Skin epidermis (tissue), 12 donors: ENCODE results near the gene C2CD2.
A peak's percentile ranks its signal among the peaks of the same experiment; 100 is the strongest.

Experiments
- H3K27ac ChIP-seq, 21 experiments: fragments of 200-600 bp; sonication (generic) in 11 of 21; one replicate each; pipeline ENCODE4 v1.5.0; 2020; ENCODE audit warnings: mild to moderate bottlenecking in 3 of 21, inconsistent platforms in 2 of 21, moderate library complexity in 2 of 21
- H3K4me3 ChIP-seq, 7 experiments: fragments of 200-600 bp; sonication (generic) in 2 of 7; one replicate each; pipeline ENCODE4 v1.5.0; 2020; ENCODE audit warnings: inconsistent platforms in 2 of 7, mild to moderate bottlenecking in 2 of 7, moderate library complexity in 1 of 7

The C2CD2 gene

GRCh38 chr21:41877901-41878830, 75.7 kb downstream of the C2CD2 start:
- Histone ChIP-seq H3K4me3 (peak overlapping the region; percentile 54 to 86 (median 71)), H3K27ac (peak overlapping the region; percentile 43 to 92 (median 78))

GRCh38 chr21:41876928-41877652, 76.7 kb downstream of the C2CD2 start:
- Histone ChIP-seq H3K4me3 (no peak overlapping the region), H3K27ac (peak overlapping the region in 2 of 21 experiments; percentile 25 to 92)

- Histone ChIP-seq H3K4me3 (no peak overlapping the region), H3K27ac (no peak overlapping the region)
Measured at GRCh38 chr21:41876396-41876795, 77.4 kb downstream of the C2CD2 start.

- no peak overlapping the region for H3K4me3 ChIP-seq
Measured at GRCh38 chr21:41875086-41875485, 78.7 kb downstream of the C2CD2 start.

GRCh38 chr21:41874611-41875010, 79.2 kb downstream of the C2CD2 start:
- Histone ChIP-seq H3K27ac (no peak overlapping the region), H3K4me3 (no peak overlapping the region)

More at GRCh38 chr21:41875086-41875485, 78.7 kb downstream of the C2CD2 start:
- H3K27ac ChIP-seq, result no peak overlapping the region

- Histone ChIP-seq H3K27ac (no peak overlapping the region), H3K4me3 (no peak overlapping the region)
Measured at GRCh38 chr21:41873426-41873825, 80.4 kb downstream of the C2CD2 start.

GRCh38 chr21:41873005-41873404, 80.8 kb downstream of the C2CD2 start:
- H3K4me3 ChIP-seq, result no peak overlapping the region

GRCh38 chr21:41871293-41872030, 82.4 kb downstream of the C2CD2 start:
- H3K4me3 ChIP-seq, result no peak overlapping the region
- H3K27ac ChIP-seq, result peak overlapping the region in 1 of 21 experiments; percentile 40

More at GRCh38 chr21:41873005-41873404, 80.8 kb downstream of the C2CD2 start:
- H3K27ac ChIP-seq, result no peak overlapping the region

GRCh38 chr21:41869771-41870170, 84.0 kb downstream of the C2CD2 start:
- Histone ChIP-seq H3K27ac (no peak overlapping the region), H3K4me3 (no peak overlapping the region)

- H3K4me3 ChIP-seq, result no peak overlapping the region
- no peak overlapping the region for H3K27ac ChIP-seq
Measured at GRCh38 chr21:41868062-41868710, 85.6 kb downstream of the C2CD2 start.

- Histone ChIP-seq H3K27ac (no peak overlapping the region), H3K4me3 (no peak overlapping the region)
Measured at GRCh38 chr21:41867313-41867712, 86.5 kb downstream of the C2CD2 start.

GRCh38 chr21:41866274-41866809, 87.5 kb downstream of the C2CD2 start:
- no peak overlapping the region for H3K27ac ChIP-seq
- H3K4me3 ChIP-seq, result no peak overlapping the region

- no peak overlapping the region for H3K27ac ChIP-seq
- no peak overlapping the region for H3K4me3 ChIP-seq
Measured at GRCh38 chr21:41865002-41865777, 88.6 kb downstream of the C2CD2 start.

GRCh38 chr21:41864311-41865001, 89.4 kb downstream of the C2CD2 start:
- Histone ChIP-seq H3K27ac (no peak overlapping the region), H3K4me3 (no peak overlapping the region)

- H3K4me3 ChIP-seq, result no peak overlapping the region
- H3K27ac ChIP-seq, result no peak overlapping the region
Measured at GRCh38 chr21:41863439-41863740, 90.4 kb downstream of the C2CD2 start.

GRCh38 chr21:41861987-41862386, 91.8 kb downstream of the C2CD2 start:
- H3K4me3 ChIP-seq, result no peak overlapping the region

GRCh38 chr21:41861255-41861654, 92.6 kb downstream of the C2CD2 start:
- Histone ChIP-seq H3K27ac (no peak overlapping the region), H3K4me3 (no peak overlapping the region)

More at GRCh38 chr21:41861987-41862386, 91.8 kb downstream of the C2CD2 start:
- no peak overlapping the region for H3K27ac ChIP-seq

- no peak overlapping the region for H3K27ac ChIP-seq
- no peak overlapping the region for H3K4me3 ChIP-seq
Measured at GRCh38 chr21:41859297-41859980, 94.4 kb downstream of the C2CD2 start.
